HG03060 (cell line): ENCODE results near the gene CD180.
"Not testable (repeated sequence)": the region's sequence is repeated elsewhere in the genome, so short reads cannot be mapped to it uniquely, and the experiment has no call there.

ENCODE experiments used
- ATAC-seq: cut with Tn5 transposase; IDR thresholded peaks from one replicate; pipeline ENCODE4 v1.9.1; 2021; ENCODE audit warnings: low read depth, moderate number of reproducible peaks; ENCODE audit not compliant: unreplicated experiment

The CD180 gene

DNA sequence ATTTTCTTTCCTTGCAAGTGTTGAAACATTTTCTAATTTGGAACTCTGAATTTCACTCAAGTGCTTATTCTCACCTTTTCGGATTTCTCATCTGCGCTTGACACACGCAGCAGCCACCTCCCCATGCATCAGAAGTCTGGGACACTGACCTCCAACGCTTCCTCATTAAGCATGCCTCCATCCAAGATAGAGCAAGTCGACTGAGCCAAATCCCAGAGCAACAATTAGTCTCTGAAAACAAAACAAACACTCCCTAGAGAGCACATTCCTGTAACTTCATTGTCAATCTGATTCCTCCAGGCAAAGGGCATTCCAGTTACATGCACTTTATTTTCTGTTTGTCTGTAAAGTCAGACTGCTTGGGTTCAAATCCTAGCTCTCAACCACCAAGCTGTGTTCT lies 5.7 kb downstream of the CD180 start:
- no peak for ATAC-seq

DNA sequence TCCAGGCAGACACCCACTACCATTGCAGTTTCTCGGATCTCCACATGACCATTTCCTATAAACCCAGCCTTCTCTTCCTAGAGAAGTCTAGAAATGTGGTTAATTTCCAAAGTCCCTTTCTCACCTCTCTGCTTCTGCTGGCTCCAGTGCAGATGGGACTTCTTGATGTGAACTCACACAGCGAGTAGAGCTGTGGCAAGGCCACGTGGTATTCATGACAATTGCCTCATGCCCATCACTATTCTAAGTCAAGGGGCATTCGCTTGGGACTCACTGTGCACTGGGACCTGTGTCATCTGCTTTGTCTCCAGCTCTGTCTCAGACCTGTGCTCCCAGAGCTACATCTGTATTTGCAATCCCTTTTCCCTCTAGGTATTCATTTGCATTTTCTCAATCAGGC lies 6.2 kb downstream of the CD180 start:
- no peak for ATAC-seq

DNA sequence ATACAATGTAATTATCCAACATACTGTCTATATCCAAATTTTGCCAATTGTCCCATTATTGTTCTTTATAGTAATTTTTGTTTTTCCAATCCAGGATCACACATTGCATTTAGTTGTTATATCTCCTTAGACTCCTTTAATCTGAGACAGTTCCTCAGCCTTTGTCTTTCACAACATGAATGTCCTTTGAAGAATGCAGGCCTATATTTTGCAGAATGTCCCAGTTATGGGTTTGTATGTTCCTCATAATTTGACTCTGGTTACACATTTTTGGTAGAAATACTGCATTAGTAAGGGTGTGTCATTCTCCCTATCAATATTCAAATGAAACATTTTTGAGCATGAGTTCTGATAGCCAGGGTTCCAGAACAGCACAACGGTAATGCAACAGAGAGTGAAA lies 6.7 kb downstream of the CD180 start:
- ATAC-seq: no peak

DNA sequence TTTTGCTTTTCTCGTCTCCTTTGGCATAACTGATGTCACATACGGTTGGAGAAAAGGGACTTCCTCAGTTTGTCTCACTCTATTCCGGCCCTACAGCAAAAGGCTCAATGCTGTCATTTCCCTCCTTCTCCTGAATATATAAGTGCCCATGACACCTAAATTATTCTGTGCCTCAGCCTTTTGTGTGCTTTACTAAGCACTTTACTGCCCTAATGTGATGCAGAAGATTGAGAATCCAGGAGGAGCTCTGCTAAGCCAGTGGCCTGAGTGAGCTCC lies 7.6 kb downstream of the CD180 start:
- ATAC-seq: no peak

DNA sequence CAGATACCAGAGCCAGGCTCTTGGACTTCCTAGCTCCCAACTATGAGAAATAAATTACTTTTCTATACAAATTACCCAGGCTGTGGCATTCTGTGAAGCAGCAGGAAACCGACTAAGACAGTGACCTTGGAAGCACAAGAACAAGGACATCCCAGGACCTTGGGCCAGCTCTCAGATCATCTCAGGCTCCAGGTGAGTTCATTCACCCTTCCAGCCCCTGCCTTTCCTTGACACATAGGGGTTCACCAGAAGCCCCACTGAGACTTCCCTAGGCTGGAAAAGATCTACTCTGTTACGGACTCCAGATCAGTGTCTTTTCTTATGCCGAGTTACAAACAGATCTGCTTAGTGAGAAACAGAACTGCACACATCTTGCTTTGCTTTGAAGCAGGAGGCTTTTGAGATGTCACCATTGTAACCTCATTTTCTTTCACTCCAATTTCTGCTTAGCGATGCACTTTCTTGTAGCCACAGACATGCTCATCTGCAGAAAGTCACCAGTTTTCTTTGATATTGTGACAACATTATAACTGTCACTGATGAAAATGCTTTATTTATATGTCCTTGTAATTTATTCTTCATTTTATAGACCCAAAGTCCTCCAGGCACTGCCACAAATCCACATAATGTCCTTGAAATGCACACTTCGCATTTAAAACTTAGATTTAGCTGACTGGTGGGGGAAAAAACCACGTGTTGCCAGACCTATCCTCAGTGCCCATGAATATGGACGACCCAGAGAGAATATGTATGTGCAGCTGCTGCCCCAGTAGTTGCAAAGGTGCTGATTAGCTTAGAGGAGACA lies 8.1 kb downstream of the CD180 start:
- ATAC-seq: no peak

DNA sequence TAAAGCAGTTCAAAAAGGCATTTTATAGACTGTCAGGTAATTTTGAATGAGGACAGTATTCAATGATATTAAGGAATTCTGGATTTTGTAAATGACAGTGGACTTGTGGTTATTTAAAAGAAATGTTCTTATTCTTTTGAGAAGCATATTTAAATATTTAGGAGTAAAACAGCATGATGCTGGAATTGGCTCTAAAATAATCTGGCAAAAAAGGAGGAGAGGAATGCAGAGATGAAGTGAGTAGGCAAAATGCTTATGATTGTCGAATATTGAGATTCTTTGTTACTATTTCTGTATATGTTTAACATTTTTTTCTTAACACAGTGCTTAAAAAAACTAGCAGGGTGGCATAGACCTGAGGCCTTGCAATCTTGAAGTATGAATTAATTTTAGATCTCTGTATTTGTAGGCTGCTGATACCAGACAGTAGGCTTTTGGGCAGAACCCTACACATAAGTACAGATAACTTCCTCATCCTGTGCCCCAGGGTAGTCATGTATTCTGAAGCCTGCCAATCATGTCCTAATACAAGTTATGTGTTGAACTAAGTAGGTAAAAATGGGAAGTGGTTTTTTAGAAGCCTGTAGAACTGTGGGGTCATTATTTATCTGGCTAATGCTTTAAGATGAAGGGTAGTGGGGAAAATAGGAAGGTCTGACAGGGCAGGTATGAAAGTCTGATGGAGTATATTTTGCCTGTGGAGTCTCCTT lies 9.4 kb downstream of the CD180 start:
- ATAC-seq: peak; percentile 43

DNA sequence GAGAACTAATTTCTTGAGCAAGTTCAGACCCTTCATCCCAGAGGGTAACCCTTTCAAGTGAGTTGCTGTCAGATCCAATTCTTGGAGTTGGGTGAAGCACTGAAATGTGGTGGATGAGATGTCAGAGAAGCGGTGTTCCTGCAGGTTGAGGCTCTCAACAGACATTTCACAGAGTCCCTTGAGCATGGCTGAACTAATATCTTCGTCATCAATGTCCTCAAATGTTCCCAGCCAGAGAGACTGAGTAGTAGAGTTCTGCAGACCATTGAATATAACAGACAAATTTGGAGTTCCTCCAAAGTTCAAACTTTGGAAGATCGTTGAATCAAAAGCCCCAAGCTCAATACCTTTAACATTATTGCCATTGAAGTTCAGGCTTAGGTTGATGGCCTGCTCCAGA lies 12.7 kb downstream of the CD180 start:
- no peak for ATAC-seq

DNA sequence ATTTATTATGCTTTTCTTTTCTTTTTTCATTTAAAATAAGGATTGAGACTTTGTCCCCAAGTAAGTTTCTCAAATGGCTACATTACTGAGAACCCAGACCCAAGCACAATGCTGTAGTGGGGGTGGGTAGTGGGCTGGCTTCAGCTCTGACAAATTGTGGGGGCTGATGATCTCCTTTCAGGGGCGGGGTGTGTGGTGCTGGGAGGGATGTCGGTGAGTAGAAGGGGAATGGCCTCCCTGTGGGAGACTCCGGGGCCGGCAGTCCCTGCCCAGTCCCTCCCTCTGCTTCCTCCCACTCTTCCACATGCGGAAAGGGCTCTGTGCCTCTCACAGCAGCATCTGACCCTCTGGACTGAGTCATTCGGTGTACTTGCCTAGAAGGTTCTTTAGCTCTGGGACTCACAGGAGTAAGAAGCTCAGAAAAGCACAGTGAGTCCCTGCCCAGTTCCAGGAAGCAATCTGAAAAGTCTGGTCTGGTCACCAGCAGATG lies 14.3 kb downstream of the CD180 start:
- no peak for ATAC-seq

DNA sequence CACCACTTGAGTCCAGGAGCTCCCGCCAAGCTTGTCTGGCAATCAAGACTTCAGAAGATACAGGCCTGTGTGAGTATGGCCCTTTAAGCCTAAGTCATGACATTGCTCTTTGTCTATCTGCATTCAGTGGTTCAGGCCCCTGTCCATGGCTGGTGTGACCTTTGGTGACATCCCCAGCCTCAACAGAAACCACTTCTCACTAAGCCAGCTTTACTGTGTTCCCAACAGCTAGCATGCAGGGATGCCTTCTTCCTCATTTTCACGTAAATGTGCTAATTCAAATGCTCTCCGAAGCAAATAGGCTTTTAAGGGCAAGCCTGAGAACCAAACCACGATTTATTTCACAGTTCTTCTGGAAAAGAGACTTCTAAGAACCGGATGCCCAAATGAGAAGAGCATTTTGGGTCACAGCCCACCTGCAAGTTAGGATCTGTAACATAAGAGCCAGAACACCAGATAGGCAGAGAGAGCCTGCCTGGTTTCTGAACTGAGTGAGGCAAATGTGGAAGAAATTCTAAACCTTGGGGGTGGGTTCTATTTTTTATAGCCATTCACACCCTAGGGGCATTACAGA lies 14.9 kb downstream of the CD180 start:
- ATAC-seq: no peak

DNA sequence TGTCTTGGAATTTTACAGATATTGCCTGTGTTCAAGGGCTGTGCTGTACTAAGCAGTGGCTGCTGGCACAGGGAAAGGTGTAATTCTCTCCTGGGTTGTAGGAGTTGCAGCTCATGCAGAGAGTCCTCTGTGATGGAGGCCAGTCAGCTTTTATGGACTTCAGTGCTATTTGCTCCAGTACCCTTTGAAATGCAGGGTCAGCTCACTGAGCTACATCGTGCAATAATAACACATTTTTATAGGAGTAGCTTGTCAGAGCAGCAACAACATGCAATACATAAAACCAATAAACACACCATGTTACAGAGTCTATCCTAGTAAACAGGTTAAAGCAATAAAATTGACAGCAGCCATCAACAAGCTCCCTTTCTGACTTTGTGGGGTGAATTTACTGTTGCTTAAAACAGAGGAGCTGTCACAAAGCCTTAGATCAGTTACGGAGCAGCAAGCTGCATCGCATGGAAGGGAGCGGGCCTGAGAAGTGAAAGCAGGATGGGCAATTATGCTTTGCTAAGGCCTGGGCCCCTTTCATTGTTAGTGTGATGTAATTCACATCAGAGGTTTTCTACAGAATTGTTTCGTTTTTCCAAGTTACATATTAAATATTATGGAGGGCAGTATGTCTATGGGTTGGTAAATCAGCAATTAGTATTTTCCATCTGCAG lies 16.8 kb downstream of the CD180 start:
- no peak for ATAC-seq

DNA sequence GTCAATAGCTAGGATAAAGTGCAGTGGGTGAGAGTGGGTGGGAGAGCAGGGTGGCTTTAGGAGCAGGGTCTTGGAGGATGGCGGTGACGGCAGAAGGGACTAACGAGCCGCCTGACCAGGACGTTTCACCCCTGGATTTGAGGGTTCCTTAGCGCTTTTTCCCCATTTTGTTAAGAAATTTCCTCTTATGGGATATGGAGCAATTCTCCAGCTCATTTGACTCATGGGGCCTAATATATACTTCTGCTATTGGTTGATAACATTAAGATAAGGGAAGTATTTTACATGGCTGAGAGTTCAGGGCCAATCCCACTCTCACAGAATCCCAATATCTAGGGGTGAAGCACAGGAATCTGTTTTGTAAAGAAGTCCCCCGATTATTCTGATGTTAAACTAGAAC lies 17.6 kb downstream of the CD180 start:
- ATAC-seq: no peak

DNA sequence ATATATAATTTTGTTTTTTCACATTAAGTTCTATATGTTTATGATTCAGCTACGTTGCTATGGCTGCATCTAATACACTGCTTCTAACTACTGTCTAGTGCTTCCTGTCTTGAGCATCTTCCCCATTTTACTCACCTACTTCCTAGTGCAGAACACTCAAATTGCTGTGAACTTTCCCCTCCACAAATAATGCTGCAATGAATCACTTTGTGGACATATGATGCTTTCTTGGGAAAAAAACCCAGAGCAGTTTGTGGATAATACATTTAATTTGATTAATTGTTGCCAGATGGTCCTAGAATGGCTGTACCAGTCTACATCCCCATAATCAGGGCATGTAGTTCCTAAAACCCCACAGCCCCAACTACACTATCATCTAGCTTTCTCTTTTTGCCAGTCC lies 18.5 kb downstream of the CD180 start:
- ATAC-seq: no peak

DNA sequence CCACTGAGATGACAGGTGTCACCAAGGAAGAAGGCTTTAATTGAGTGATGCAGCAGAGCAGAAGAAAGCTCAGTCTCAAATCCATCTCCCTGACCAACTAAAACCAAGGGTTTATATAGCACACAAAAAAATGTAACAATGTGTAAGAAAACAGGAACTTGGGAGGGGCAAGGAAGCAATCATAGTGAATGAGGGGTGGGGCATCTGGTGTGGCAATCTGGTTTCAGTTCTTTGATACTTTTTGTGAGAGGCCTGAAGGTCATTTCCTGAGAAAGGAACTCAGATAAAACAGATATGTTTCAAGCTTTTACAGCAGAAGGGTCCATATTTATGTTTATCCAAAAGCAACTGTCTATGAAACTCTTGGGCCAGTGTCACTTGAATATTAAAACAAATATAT lies 19.7 kb downstream of the CD180 start:
- no peak for ATAC-seq

DNA sequence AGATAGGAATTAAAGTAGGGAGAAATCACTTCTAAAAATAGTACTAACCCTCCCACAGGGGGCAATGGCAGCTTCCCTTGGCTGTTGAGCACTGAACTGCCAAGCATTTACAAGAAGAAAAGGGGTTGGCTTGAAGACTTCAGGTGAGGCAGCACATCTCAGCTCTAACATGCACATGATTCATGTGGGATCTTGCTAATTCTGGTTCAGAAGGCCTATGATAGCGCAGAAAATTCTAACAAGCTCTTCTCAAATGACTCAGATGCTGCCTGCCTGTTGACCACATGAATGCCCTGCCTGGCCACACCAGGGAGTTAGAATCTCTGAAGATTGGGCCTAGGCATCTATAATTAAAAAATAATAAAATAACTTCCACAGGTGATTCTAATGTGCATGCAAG lies 22.6 kb downstream of the CD180 start:
- no peak for ATAC-seq

DNA sequence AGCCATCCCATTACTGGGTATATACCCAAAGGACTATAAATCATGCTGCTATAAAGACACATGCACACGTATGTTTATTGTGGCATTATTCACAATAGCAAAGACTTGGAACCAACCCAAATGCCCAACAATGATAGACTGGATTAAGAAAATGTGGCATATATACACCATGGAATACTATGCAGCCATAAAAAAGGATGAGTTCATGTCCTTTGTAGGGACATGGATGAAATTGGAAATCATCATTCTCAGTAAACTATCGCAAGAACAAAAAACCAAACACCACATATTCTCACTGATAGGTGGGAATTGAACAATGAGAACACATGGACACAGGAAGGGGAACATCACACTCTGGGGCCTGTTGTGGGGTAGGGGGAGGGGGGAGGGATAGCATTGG lies 23.2 kb downstream of the CD180 start:
- not testable (repeated sequence) for ATAC-seq

DNA sequence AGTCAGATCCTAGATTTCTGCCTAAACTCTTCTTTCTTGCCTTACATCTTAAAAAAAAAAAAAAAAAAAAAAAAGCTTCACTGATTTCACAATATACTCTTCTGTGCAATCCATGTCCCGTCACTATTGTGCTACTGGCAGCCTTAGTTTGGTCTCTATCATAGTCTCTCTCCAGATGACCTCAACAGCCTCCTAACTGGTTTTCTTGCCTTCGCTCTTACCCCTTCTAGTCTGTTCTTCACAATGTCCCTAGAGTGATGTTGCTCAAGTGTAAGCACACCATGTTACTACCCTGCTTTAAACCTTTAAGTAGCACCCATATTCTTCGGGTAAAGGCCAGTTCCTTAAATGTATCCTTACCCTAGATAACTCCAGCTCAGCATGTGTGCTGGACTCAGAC lies 25.8 kb downstream of the CD180 start:
- ATAC-seq: no peak

DNA sequence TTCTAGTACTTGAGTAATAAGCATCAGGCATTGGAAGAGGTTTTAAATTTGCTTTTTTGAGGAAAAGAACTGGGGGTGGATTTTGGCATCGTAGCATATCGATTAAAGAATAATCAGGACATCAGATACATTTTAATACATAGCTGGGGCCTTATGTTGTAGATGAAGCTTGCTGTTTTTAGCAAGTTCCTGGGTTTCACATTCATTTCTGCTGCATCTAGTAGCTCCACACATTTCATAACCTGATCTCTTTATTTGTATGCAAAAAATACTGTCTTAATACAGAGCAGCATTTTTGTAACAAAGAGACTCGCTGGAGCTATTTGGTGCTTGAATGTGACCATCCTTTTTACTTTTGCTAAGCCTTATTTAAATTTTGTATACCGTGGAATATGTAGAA lies 28.5 kb downstream of the CD180 start:
- no peak for ATAC-seq

DNA sequence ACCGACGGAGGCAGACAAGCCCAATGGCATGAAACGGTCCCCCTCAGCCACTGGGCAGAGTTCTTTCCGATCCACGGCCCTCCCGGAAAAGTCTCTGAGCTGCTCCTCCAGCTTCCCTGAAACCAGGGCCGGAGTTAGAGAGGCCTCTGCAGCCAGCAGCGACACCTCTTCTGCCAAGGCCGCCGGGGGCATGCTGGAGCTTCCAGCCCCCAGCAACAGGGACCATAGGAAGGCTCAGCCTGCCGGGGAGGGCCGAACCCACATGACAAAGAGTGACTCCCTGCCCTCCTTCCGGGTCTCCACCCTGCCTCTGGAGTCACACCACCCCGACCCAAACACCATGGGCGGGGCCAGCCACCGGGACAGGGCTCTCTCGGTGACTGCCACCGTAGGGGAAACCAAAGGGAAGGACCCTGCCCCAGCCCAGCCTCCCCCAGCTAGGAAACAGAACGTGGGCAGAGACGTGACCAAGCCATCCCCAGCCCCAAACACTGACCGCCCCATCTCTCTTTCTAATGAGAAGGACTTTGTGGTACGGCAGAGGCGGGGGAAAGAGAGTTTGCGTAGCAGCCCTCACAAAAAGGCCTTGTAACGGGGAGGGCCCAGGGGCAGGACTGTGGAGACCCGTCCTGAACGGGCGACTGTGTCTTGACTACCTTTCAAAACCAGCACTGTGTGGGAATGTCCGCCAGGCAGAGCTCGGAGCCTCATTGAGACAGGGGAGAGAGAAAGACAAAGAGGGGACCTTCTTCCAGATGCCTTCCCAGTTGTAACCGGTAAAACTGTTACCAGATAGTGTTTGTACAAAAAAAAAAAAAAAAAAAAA lies 29.9 kb downstream of the CD180 start:
- ATAC-seq: no peak

DNA sequence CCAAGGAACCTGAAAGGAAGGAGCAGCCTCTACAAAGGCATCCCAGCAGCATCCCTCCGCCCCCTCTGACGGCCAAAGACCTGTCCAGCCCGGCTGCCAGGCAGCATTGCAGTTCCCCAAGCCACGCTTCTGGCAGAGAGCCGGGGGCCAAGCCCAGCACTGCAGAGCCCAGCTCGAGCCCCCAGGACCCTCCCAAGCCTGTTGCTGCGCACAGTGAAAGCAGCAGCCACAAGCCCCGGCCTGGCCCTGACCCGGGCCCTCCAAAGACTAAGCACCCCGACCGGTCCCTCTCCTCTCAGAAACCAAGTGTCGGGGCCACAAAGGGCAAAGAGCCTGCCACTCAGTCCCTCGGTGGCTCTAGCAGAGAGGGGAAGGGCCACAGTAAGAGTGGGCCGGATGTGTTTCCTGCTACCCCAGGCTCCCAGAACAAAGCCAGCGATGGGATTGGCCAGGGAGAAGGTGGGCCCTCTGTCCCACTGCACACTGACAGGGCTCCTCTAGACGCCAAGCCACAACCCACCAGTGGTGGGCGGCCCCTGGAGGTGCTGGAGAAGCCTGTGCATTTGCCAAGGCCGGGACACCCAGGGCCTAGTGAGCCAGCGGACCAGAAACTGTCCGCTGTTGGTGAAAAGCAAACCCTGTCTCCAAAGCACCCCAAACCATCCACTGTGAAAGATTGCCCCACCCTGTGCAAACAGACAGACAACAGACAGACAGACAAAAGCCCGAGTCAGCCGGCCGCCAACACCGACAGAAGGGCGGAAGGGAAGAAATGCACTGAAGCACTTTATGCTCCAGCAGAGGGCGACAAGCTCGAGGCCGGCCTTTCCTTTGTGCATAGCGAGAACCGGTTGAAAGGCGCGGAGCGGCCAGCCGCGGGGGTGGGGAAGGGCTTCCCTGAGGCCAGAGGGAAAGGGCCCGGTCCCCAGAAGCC lies 30.8 kb downstream of the CD180 start:
- ATAC-seq: peak; percentile 66
